PC-3 (cell line): ENCODE results near the gene GJE1. TPM values are rescaled to one million over a fixed set of nuclear protein-coding genes. Genes with fewer than 3 reads are reported as not detected.
"Not testable (repeated sequence)": the region's sequence is repeated elsewhere in the genome, so short reads cannot be mapped to it uniquely, and the experiment has no call there.

Experiments
- ATAC-seq: fragments of 200-7000 bp; cut with Tn5 transposase; 2 replicates; pipeline ENCODE4 v1.9.1; 2020; ENCODE audit warnings: mild to moderate bottlenecking, moderate library complexity
- Bru-seq: library from RNA; stranded (reverse); fragments of 400-500 nt; gene quantifications from one replicate; lab custom pipeline; 2021; lab: Mats Ljungman, UMichigan
- BruChase-seq, 2 experiments: library from RNA; stranded (reverse); fragments of 400-500 nt; gene quantifications; one replicate each; lab custom pipeline; 2021; lab: Mats Ljungman, UMichigan
- BruUV-seq: library from RNA; stranded (reverse); fragments of 400-500 nt; replicated peaks from 2 replicates; lab custom pipeline; 2021; lab: Mats Ljungman, UMichigan
- CTCF ChIA-PET: fragments of 300-600 bp; sonication (Branson Sonifier 250); formaldehyde crosslinking; loops from one replicate; lab custom pipeline; 2022; ENCODE audit warnings: antibody characterized with exemption; lab: Charles Lee
- POLR2A ChIA-PET: fragments of 300-600 bp; sonication (Branson Sonifier 250); formaldehyde crosslinking; loops from one replicate; lab custom pipeline; 2022; ENCODE audit warnings: antibody characterized with exemption; ENCODE audit not compliant: unreplicated experiment; lab: Charles Lee
- DNase-seq: peaks from one replicate; pipeline ENCODE4 v3.0.0-alpha.2; 2015
- H2AFZ ChIP-seq: fragments of 300-600 bp; sonication (generic); 2 replicates; pipeline ENCODE4 v1.6.0; 2016; ENCODE audit warnings: antibody characterized with exemption, low read length
- H3F3A ChIP-seq: fragments of 300-600 bp; sonication (generic); one replicate; pipeline ENCODE4 v1.6.0; 2017; ENCODE audit warnings: antibody characterized with exemption, low read length, control low read depth, mild to moderate bottlenecking; ENCODE audit not compliant: unreplicated experiment
- H3K27ac ChIP-seq: fragments of 300-600 bp; sonication (generic); 2 replicates; pipeline ENCODE4 v1.5.1; 2016; ENCODE audit warnings: mild to moderate bottlenecking, low read length
- H3K27me3 ChIP-seq: fragments of 300-600 bp; sonication (generic); 2 replicates; pipeline ENCODE4 v1.6.1; 2016; ENCODE audit warnings: low read length, mixed read lengths
- H3K36me3 ChIP-seq: fragments of 300-600 bp; sonication (generic); 2 replicates; pipeline ENCODE4 v1.6.1; 2016; ENCODE audit warnings: low read depth, mixed run types, low read length, mixed read lengths
- H3K4me1 ChIP-seq: fragments of 300-600 bp; sonication (generic); 2 replicates; pipeline ENCODE4 v1.5.1; 2016; ENCODE audit warnings: low read length; ENCODE audit not compliant: insufficient read depth
- H3K4me2 ChIP-seq: fragments of 300-600 bp; sonication (generic); 2 replicates; pipeline ENCODE4 v1.6.0; 2016; ENCODE audit warnings: low read length
- H3K4me3 ChIP-seq: fragments of 300-600 bp; sonication (generic); 2 replicates; pipeline ENCODE4 v1.5.1; 2016; ENCODE audit warnings: mild to moderate bottlenecking, low read length, mixed read lengths
- H3K79me2 ChIP-seq: fragments of 300-600 bp; sonication (generic); 2 replicates; pipeline ENCODE4 v1.6.1; 2017; ENCODE audit warnings: low read length, mixed read lengths
- H3K9ac ChIP-seq: fragments of 300-600 bp; sonication (generic); 2 replicates; pipeline ENCODE4 v1.6.0; 2016; ENCODE audit warnings: mild to moderate bottlenecking, low read length
- H3K9me2 ChIP-seq: fragments of 300-600 bp; sonication (generic); replicated peaks from 2 replicates; pipeline ENCODE4 v1.6.1; 2016; ENCODE audit warnings: mixed run types, low read length, mixed read lengths
- H3K9me3 ChIP-seq: fragments of 300-600 bp; sonication (generic); 2 replicates; pipeline ENCODE4 v1.6.1; 2016; ENCODE audit warnings: low read length, mixed read lengths
- H4K20me1 ChIP-seq: fragments of 300-600 bp; sonication (generic); 2 replicates; pipeline ENCODE4 v1.6.1; 2016; ENCODE audit warnings: low read length, mixed read lengths
- CTCF ChIP-seq: fragments of 300-600 bp; sonication (generic); conservative IDR thresholded peaks from 2 replicates; pipeline ENCODE4 v1.5.1; 2017; ENCODE audit warnings: antibody characterized with exemption, low read depth, mild to moderate bottlenecking, low read length
- EZH2 ChIP-seq: fragments of 300-600 bp; sonication (generic); IDR thresholded peaks from one replicate; pipeline ENCODE4 v1.6.1; 2017; ENCODE audit warnings: antibody characterized with exemption, mild to moderate bottlenecking, low read length; ENCODE audit not compliant: unreplicated experiment
- EZH2phosphoT487 ChIP-seq: fragments of 300-600 bp; sonication (generic); IDR thresholded peaks from 2 replicates; pipeline ENCODE4 v1.6.1; 2018; ENCODE audit warnings: mild to moderate bottlenecking, antibody characterized with exemption, low read length, borderline replicate concordance
- intact Hi-C: fragments of 100-400 bp; cut with micrococcal nuclease; formaldehyde crosslinking; loops from 2 replicates; pipeline ENCODE4 v1.9.0; 2023
- long read RNA-seq: library from polyadenylated mRNA; unstranded; transcript quantifications from one replicate; pipeline ENCODE4 v2.0.0, GENCODE V29; 2021; ENCODE audit not compliant: unreplicated experiment
- total RNA-seq: library from RNA; depleted of rRNA; stranded (reverse); fragments of >200 nt; gene quantifications from 2 replicates; pipeline ENCODE4 v1.2.3, GENCODE V29; 2014; rRNA removed

The GJE1 gene
- total RNA-seq (not detected in 2 replicates), Bru-seq, nascent RNA (not detected), BruChase-seq, experiment 1, labeled RNA remaining after a 6-hour chase (not detected), BruChase-seq, experiment 2, labeled RNA remaining after a 2-hour chase (not detected)
- long read RNA-seq: 0 reads

DNA sequence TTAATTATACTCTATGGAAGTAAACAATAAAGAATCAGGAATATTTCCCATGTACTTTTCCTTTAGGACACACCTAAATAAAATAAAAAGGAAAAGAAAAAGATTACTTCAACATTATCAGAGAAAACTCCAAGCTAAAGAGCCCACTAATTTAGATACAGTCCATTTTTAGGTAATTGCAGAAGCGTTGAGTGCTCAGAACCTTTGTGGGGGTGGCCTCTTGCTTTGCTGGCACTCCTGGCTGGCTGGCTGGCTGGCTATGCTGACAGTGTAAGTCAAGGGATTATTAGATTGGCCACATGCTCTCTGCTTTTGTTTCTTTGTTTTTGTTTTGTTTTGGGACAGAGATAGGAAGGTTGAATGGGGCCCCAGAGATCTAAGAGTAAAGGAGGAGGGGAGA is at the start of gene GJE1:
GJE1 (plus strand) TSS at position 301 of the 400 bp plus-strand sequence. CDS start 234 bp downstream, outside the sequence.
- DNase-seq (no peak), ATAC-seq (no peak)
- Histone ChIP-seq H3F3A (no peaks in the 10 kb centered on the region), H3K4me3 (no peak within 1 kb of the TSS), H3K4me1 (no peaks in the 10 kb centered on the region), H3K9ac (no peak within 1 kb of the TSS), H3K79me2 (no peaks in the 10 kb centered on the region), H3K4me2 (no peak within 1 kb of the TSS), H2AFZ (no peak within 1 kb of the TSS), H3K27ac (no peak within 1 kb of the TSS), H3K9me2 (no peaks in the 10 kb centered on the region), H3K9me3 (no peaks in the 10 kb centered on the region), H4K20me1 (no peaks in the 10 kb centered on the region), H3K27me3 (no peaks in the 10 kb centered on the region), H3K36me3 (no peaks in the 10 kb centered on the region)
- POLR2A ChIA-PET: no interaction called here
- BruUV-seq: no TSS peak
- CTCF ChIA-PET: no interaction called here
- intact Hi-C loops: no loop called here
- TF ChIP-seq CTCF (no peak), EZH2 (no peak), EZH2phosphoT487 (no peak)

GRCh38 chr6:142087950-142088857 is 44.5 kb upstream of the GJE1 start:
- H3K4me3 ChIP-seq: no peak overlapping the region
- no peak for TF ChIP-seq EZH2phosphoT487
- no peak for TF ChIP-seq EZH2
- no peak for TF ChIP-seq CTCF
- H3K27ac ChIP-seq: no peak overlapping the region
- BruUV-seq: no TSS peak
- no peak overlapping the region for H3K4me2 ChIP-seq
- H3K9me3 ChIP-seq: no peaks in the 10 kb centered on the region
- DNase-seq (no peak), ATAC-seq (no peak)
- ChIA-PET CTCF (no interaction called here), POLR2A (no interaction called here)
- no peaks in the 10 kb centered on the region for H4K20me1 ChIP-seq
- no peaks in the 10 kb centered on the region for H3K36me3 ChIP-seq
- H3K9me2 ChIP-seq: no peaks in the 10 kb centered on the region
- no peak overlapping the region for H2AFZ ChIP-seq
- no peaks in the 10 kb centered on the region for H3K27me3 ChIP-seq
- no peaks in the 10 kb centered on the region for H3K79me2 ChIP-seq
- intact Hi-C loops: no loop called here
- H3K4me1 ChIP-seq: no peaks in the 10 kb centered on the region
- no peak overlapping the region for H3K9ac ChIP-seq
- no peaks in the 10 kb centered on the region for H3F3A ChIP-seq

DNA sequence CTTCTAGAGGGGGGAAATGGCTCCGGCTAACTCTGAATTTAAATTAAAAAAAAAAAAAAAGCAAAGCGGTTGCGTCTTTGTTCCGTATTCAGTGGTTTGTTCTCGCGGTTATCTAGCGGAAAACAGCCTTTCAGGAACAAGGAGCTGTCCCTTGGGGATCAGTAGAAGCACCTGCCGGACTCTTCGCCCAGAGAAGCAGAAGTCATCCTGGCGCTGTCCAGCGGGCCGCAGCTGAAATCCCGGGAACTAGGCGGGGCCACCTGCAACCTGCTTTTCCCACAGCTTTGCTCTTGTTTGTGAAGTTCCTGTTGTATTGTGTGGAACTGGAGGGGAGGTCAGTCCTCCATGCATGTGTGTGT is 43.9 kb upstream of the GJE1 start:
- TF ChIP-seq EZH2phosphoT487 (no peak), CTCF (no peak), EZH2 (no peak)
- Histone ChIP-seq H3K4me3 (no peak overlapping the region), H3K9me3 (no peaks in the 10 kb centered on the region), H3K79me2 (no peaks in the 10 kb centered on the region), H3K9me2 (no peaks in the 10 kb centered on the region), H3F3A (no peaks in the 10 kb centered on the region), H3K36me3 (no peaks in the 10 kb centered on the region), H3K4me1 (no peaks in the 10 kb centered on the region), H3K4me2 (no peak overlapping the region), H3K27me3 (no peaks in the 10 kb centered on the region), H3K9ac (no peak overlapping the region), H4K20me1 (no peaks in the 10 kb centered on the region), H3K27ac (no peak overlapping the region), H2AFZ (no peak overlapping the region)
- BruUV-seq: no TSS peak
- ATAC-seq (no peak), DNase-seq (peak; percentile 17)
- ChIA-PET POLR2A (no interaction called here), CTCF (no interaction called here)
- intact Hi-C loops: no loop called here

DNA sequence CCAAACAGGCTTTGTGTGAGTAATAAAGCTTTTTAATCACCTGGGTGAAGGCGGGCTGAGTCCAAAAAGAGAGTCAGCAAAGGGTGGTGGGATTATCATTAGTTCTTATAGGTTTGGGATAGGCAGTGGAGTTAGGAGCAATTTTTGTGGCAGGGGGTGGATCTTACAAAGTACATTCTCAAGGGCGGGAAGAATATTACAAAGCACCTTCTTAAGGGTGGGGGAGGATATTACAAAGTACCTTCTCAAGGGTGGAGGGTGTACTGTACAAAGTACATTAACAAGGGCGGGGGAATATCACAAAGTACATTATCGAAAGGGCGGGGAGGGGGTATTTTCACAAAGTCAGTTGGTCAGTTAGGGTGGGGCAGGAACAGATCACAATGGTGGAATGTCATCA is 27.9 kb upstream of the GJE1 start:
- POLR2A ChIA-PET, CTCF ChIA-PET, H3K79me2 ChIP-seq: not testable (repeated sequence)

More for the DNA sequence above, 27.9 kb upstream of the GJE1 start:
- BruUV-seq, H2AFZ ChIP-seq, intact Hi-C loops, H3K27me3 ChIP-seq, H3K4me3 ChIP-seq, H3K4me1 ChIP-seq, ATAC-seq, H3K9me3 ChIP-seq, H4K20me1 ChIP-seq, H3K36me3 ChIP-seq, H3K9ac ChIP-seq, DNase-seq, H3F3A ChIP-seq, H3K27ac ChIP-seq, H3K9me2 ChIP-seq, H3K4me2 ChIP-seq: not testable (repeated sequence)
